ENCODE data around the gene IVNS1ABP. TPM values are rescaled to one million over a fixed set of nuclear protein-coding genes. Genes with fewer than 3 reads are reported as not detected.
"Not testable (repeated sequence)": the region's sequence is repeated elsewhere in the genome, so short reads cannot be mapped to it uniquely, and the experiment has no call there.

Gene IVNS1ABP
- polyA plus RNA-seq, 1 experiment, result 59.6 TPM

- no peak for DNase-seq (ENCODE audit: low read depth, low spot score)
- TF ChIP-seq CTCF (IDR thresholded peaks at IDR 0.05; ENCODE audit: low read depth, low read length), result no peak
- Histone ChIP-seq H3K27ac (ENCODE audit: low read depth, low read length) (no peak overlapping the region), H3K27me3 (ENCODE audit: control insufficient read depth, insufficient read depth, low read length) (no peaks in the 10 kb centered on the region), H3K9me3 (ENCODE audit: control insufficient read depth, insufficient read depth, low read length) (no peaks in the 10 kb centered on the region), H3K4me3 (ENCODE audit: low read depth, low read length) (no peak overlapping the region)
- ChIA-PET POLR2A (no interaction called here), CTCF (no interaction called here)
Measured at GRCh38 chr1:185257950-185258208, 59.2 kb downstream of the IVNS1ABP start.

GRCh38 chr1:185257116-185257949, 59.7 kb downstream of the IVNS1ABP start:
- H3K27ac ChIP-seq (ENCODE audit: low read depth, low read length); CTCF ChIA-PET; H3K9me3 ChIP-seq (ENCODE audit: control insufficient read depth, insufficient read depth, low read length); H3K27me3 ChIP-seq (ENCODE audit: control insufficient read depth, insufficient read depth, low read length); DNase-seq (ENCODE audit: low read depth, low spot score); POLR2A ChIA-PET; H3K4me3 ChIP-seq (ENCODE audit: low read depth, low read length): not testable (repeated sequence)

GRCh38 chr1:185255595-185255994, 61.4 kb downstream of the IVNS1ABP start:
- H3K27ac ChIP-seq (ENCODE audit: low read depth, low read length); H3K9me3 ChIP-seq (ENCODE audit: control insufficient read depth, insufficient read depth, low read length); H3K4me3 ChIP-seq (ENCODE audit: low read depth, low read length); CTCF ChIA-PET; DNase-seq (ENCODE audit: low read depth, low spot score); H3K27me3 ChIP-seq (ENCODE audit: control insufficient read depth, insufficient read depth, low read length); POLR2A ChIA-PET: not testable (repeated sequence)

- H3K9me3 ChIP-seq (ENCODE audit: control insufficient read depth, insufficient read depth, low read length); DNase-seq (ENCODE audit: low read depth, low spot score); H3K27ac ChIP-seq (ENCODE audit: low read depth, low read length); H3K27me3 ChIP-seq (ENCODE audit: control insufficient read depth, insufficient read depth, low read length); CTCF ChIA-PET; POLR2A ChIA-PET; H3K4me3 ChIP-seq (ENCODE audit: low read depth, low read length): not testable (repeated sequence)
Measured at GRCh38 chr1:185252404-185252803, 64.6 kb downstream of the IVNS1ABP start.

- CTCF ChIA-PET; H3K9me3 ChIP-seq (ENCODE audit: control insufficient read depth, insufficient read depth, low read length); H3K27me3 ChIP-seq (ENCODE audit: control insufficient read depth, insufficient read depth, low read length); H3K27ac ChIP-seq (ENCODE audit: low read depth, low read length); POLR2A ChIA-PET; H3K4me3 ChIP-seq (ENCODE audit: low read depth, low read length); DNase-seq (ENCODE audit: low read depth, low spot score): not testable (repeated sequence)
Measured at GRCh38 chr1:185251928-185252327, 65.1 kb downstream of the IVNS1ABP start.

- POLR2A ChIA-PET, result no interaction called here
- DNase-seq (ENCODE audit: low read depth, low spot score), result no peak
Measured at GRCh38 chr1:185250063-185250462, 67.0 kb downstream of the IVNS1ABP start.

More at GRCh38 chr1:185250063-185250462, 67.0 kb downstream of the IVNS1ABP start:
- no peak for TF ChIP-seq CTCF (IDR thresholded peaks at IDR 0.05; ENCODE audit: low read depth, low read length)
- H3K27me3 ChIP-seq (ENCODE audit: control insufficient read depth, insufficient read depth, low read length), result no peaks in the 10 kb centered on the region
- no peak overlapping the region for H3K27ac ChIP-seq (ENCODE audit: low read depth, low read length)
- H3K9me3 ChIP-seq (ENCODE audit: control insufficient read depth, insufficient read depth, low read length), result no peaks in the 10 kb centered on the region
- H3K4me3 ChIP-seq (ENCODE audit: low read depth, low read length), result no peak overlapping the region
- CTCF ChIA-PET, result interaction anchor here (1.0 to 1.1 kb wide), 2 partner anchors 11 to 346 kb away, joined by 3 to 5 read pairs; no protein-coding TSS in a partner anchor

Measured in AG04450 (cell line).